ENCODE results near the gene CMTM3. TPM values are rescaled to one million over a fixed set of nuclear protein-coding genes. Genes with fewer than 3 reads are reported as not detected.

CMTM3 gene
- total RNA-seq, result 23.1 and 35.4 TPM in 2 replicates

GRCh38 chr16:66604376-66605176, at the start of gene CMTM3:
Gene CMTM3 (plus strand): TSS chr16:66604704. CDS start chr16:66604806, 102 bp downstream.

GRCh38 chr16:66566051-66566901, 38.2 kb upstream of the CMTM3 start, which contains the start of gene CMTM1:
Gene CMTM1 (plus strand): TSS chr16:66566439. CDS start chr16:66566514, 75 bp downstream.

GRCh38 chr16:66578651-66579531, 25.6 kb upstream of the CMTM3 start, which contains the start of gene CMTM2:
Gene CMTM2 (plus strand): TSS chr16:66579463. CDS start chr16:66579608, 145 bp downstream.

Small RNAs within 50 kb of the gene (small RNA-seq; reads per million reads assigned to genes)
- gene CKLF-CMTM1, result not detected

Other genes starting within 250 kb of the CMTM3 start
- gene CDH5, start 238.0 kb upstream of the CMTM3 start, total RNA-seq, result 787 and 817 TPM in 2 replicates
- gene BEAN1, start 177.4 kb upstream of the CMTM3 start, total RNA-seq, result not detected in 2 replicates
- 22.0 and 28.5 TPM in 2 replicates for gene TK2, start 54.6 kb upstream of the CMTM3 start, total RNA-seq
- gene CKLF, start 52.1 kb upstream of the CMTM3 start, total RNA-seq, result 70.6 and 74.2 TPM in 2 replicates
- 2.4 and 3.3 TPM in 2 replicates for gene CMTM1, start 38.3 kb upstream of the CMTM3 start, total RNA-seq
- not detected in 2 replicates for gene CMTM2, start 25.2 kb upstream of the CMTM3 start, total RNA-seq
- gene CMTM4, start 92.0 kb downstream of the CMTM3 start, total RNA-seq, result 12.5 and 16.2 TPM in 2 replicates
- gene DYNC1LI2, start 146.9 kb downstream of the CMTM3 start, total RNA-seq, result 159 and 191 TPM in 2 replicates
- gene TERB1, start 196.9 kb downstream of the CMTM3 start, total RNA-seq, result 0.22 TPM in 1 of 2 replicates, not detected in the other
- 111 and 141 TPM in 2 replicates for gene NAE1, start 226.3 kb downstream of the CMTM3 start, total RNA-seq
- not detected in 2 replicates for gene CA7, start 239.7 kb downstream of the CMTM3 start, total RNA-seq